GM12878 (cell line): Measurements from ENCODE around the gene PAF1. TPM values are rescaled to one million over a fixed set of nuclear protein-coding genes. Genes with fewer than 3 reads are reported as not detected.

Experiments
- ATAC-seq: fragments of 200-7000 bp; cut with Tn5 transposase; 3 replicates; pipeline ENCODE4 v1.9.1; 2020; ENCODE audit warnings: mild to moderate bottlenecking, moderate library complexity
- BruUV-seq: library from RNA; stranded (reverse); fragments of 400-500 nt; replicated peaks from 2 replicates; lab custom pipeline; 2021; lab: Mats Ljungman, UMichigan
- CTCF ChIA-PET: fragments of 300-600 bp; sonication (Branson Sonifier 250); formaldehyde crosslinking; extraction: SDS; loops from one replicate; lab custom pipeline; 2021; ENCODE audit warnings: inconsistent platforms; lab: Yijun Ruan, JAX
- POLR2A ChIA-PET: fragments of 350-600 bp; formaldehyde crosslinking; extraction: SDS; loops from one replicate; lab custom pipeline; 2021; ENCODE audit warnings: inconsistent platforms; lab: Charles Lee
- RAD21 ChIA-PET: fragments of 300-600 bp; sonication (Branson Sonifier 250); formaldehyde crosslinking; loops from one replicate; lab custom pipeline; 2023; ENCODE audit warnings: antibody characterized with exemption; ENCODE audit not compliant: unreplicated experiment; lab: Charles Lee
- SMC1A ChIA-PET: fragments of 300-600 bp; sonication (Branson Sonifier 250); formaldehyde crosslinking; loops from one replicate; lab custom pipeline; 2023; ENCODE audit not compliant: unreplicated experiment, uncharacterized antibody; lab: Charles Lee
- DNase-seq: peaks from one replicate; pipeline ENCODE4 v3.0.0-alpha.2; 2011; ENCODE audit warnings: low read depth, low spot score
- FAIRE-seq: peaks from 3 replicates; lab custom pipeline; 2011; peaks lifted over from hg19 to GRCh38; lab: Jason Lieb, UNC
- H2AFZ ChIP-seq: 2 replicates; pipeline ENCODE4 v1.6.0; 2011; ENCODE audit warnings: low read depth, low read length, control low read depth; ENCODE audit not compliant: control insufficient read depth
- H3K27ac ChIP-seq: 2 replicates; pipeline ENCODE4 v1.5.1; 2011; ENCODE audit warnings: control low read depth; ENCODE audit not compliant: control insufficient read depth, insufficient read depth
- H3K27me3 ChIP-seq, 2 experiments: replicated peaks in 1 of 2; 2 replicates each; pipeline versions ENCODE4 v1.6.0 to v1.6.1; 2011; ENCODE audit warnings: low read length in 1 of 2; ENCODE audit not compliant: control insufficient read depth in 2 of 2, insufficient read depth in 2 of 2
- H3K36me3 ChIP-seq, 2 experiments: 2 replicates each; pipeline ENCODE4 v1.5.1; 2011; ENCODE audit warnings: low read length in 1 of 2; ENCODE audit not compliant: control insufficient read depth in 2 of 2, insufficient read depth in 2 of 2
- H3K4me1 ChIP-seq: 2 replicates; pipeline ENCODE4 v1.6.1; 2011; ENCODE audit warnings: mild to moderate bottlenecking, low read length, moderate library complexity, mixed read lengths; ENCODE audit not compliant: control insufficient read depth, insufficient read depth
- H3K4me2 ChIP-seq: 2 replicates; pipeline ENCODE4 v1.6.0; 2011; ENCODE audit warnings: control low read depth; ENCODE audit not compliant: control insufficient read depth, insufficient read depth
- H3K4me3 ChIP-seq: fragments of 200-600 bp; sonication (generic); 2 replicates; pipeline ENCODE4 v1.5.1; 2016
- H3K79me2 ChIP-seq: 2 replicates; pipeline ENCODE4 v1.6.0; 2011; ENCODE audit warnings: low read length; ENCODE audit not compliant: control insufficient read depth, insufficient read depth
- H3K9ac ChIP-seq: 2 replicates; pipeline ENCODE4 v1.8.0; 2011; ENCODE audit warnings: low read length, control low read depth, mixed read lengths; ENCODE audit not compliant: control insufficient read depth, insufficient read depth
- H3K9me3 ChIP-seq: replicated peaks from 3 replicates; pipeline ENCODE4 v1.5.1; 2011; ENCODE audit warnings: mild to moderate bottlenecking, low read length; ENCODE audit not compliant: control insufficient read depth, insufficient read depth
- H4K20me1 ChIP-seq: 2 replicates; pipeline ENCODE4 v1.6.0; 2011; ENCODE audit not compliant: control insufficient read depth, insufficient read depth
- BACH1 ChIP-seq: fragments of 450-650 bp; IDR thresholded peaks from 2 replicates; pipeline ENCODE4 v1.6.1; 2017; ENCODE audit warnings: mild to moderate bottlenecking, borderline replicate concordance
- BHLHE40 ChIP-seq, 2 experiments: fragments of 450-650 bp in 1 of 2; IDR thresholded peaks; 2 replicates each; pipeline ENCODE4 v1.6.1; 2011 to 2017; ENCODE audit warnings: low read depth in 2 of 2, borderline replicate concordance in 1 of 2, improper control_type of control experiment in 1 of 2, low read length in 1 of 2, mild to moderate bottlenecking in 1 of 2
- CBFB ChIP-seq: IDR thresholded peaks from 2 replicates; pipeline ENCODE4 v1.6.1; 2016; ENCODE audit warnings: antibody characterized with exemption, low read depth
- DPF2 ChIP-seq: fragments of 450-650 bp; IDR thresholded peaks from 2 replicates; pipeline ENCODE4 v1.6.1; 2017; ENCODE audit warnings: mild to moderate bottlenecking
- EZH2 ChIP-seq: IDR thresholded peaks from 2 replicates; pipeline ENCODE4 v1.6.1; 2012; ENCODE audit warnings: low read depth, mild to moderate bottlenecking, control low read depth, inconsistent platforms, low read length, borderline replicate concordance; ENCODE audit not compliant: control insufficient read depth
- HDGF ChIP-seq: fragments of 450-650 bp; IDR thresholded peaks from 2 replicates; pipeline ENCODE4 v1.6.1; 2016; ENCODE audit warnings: antibody characterized with exemption
- IKZF2 ChIP-seq, 2 experiments: fragments of 450-650 bp; IDR thresholded peaks; 2 replicates each; pipeline ENCODE4 v1.6.1; 2017; ENCODE audit warnings: mild to moderate bottlenecking in 2 of 2, moderate library complexity in 2 of 2
- IRF4 ChIP-seq: IDR thresholded peaks from 2 replicates; pipeline ENCODE4 v1.6.1; 2011; ENCODE audit warnings: low read depth, low read length
- MEF2A ChIP-seq: IDR thresholded peaks from 2 replicates; pipeline ENCODE4 v1.6.1; 2011; ENCODE audit warnings: low read depth, mild to moderate bottlenecking, low read length, moderate library complexity; ENCODE audit not compliant: insufficient read depth
- MEF2B ChIP-seq: fragments of 450-650 bp; IDR thresholded peaks from 2 replicates; pipeline ENCODE4 v1.6.1; 2018; ENCODE audit warnings: mild to moderate bottlenecking, moderate library complexity; ENCODE audit not compliant: partially characterized antibody, poor library complexity, severe bottlenecking
- NFYA ChIP-seq: IDR thresholded peaks from 2 replicates; pipeline ENCODE4 v1.6.1; 2011; ENCODE audit warnings: low read depth, mild to moderate bottlenecking, low read length, improper control_type of control experiment, borderline replicate concordance
- POLR2A ChIP-seq: IDR thresholded peaks from 2 replicates; pipeline ENCODE4 v1.6.1; 2011; ENCODE audit warnings: low read depth, mild to moderate bottlenecking, low read length
- POLR2AphosphoS5 ChIP-seq: IDR thresholded peaks from 2 replicates; pipeline ENCODE4 v1.6.1; 2011; ENCODE audit warnings: mild to moderate bottlenecking, low read length, inconsistent platforms
- RBBP5 ChIP-seq: fragments of 200-600 bp; sonication (generic); conservative IDR thresholded peaks from 2 replicates; pipeline ENCODE4 v1.6.1; 2016
- TCF7 ChIP-seq: IDR thresholded peaks from 2 replicates; pipeline ENCODE4 v1.6.1; 2014; ENCODE audit warnings: antibody characterized with exemption, borderline replicate concordance
- WGBS: methylation state at CpG from one replicate; pipeline ENCODE4 v1.1.6; 2016; ENCODE audit warnings: low lambda C conversion rate; ENCODE audit not compliant: insufficient replicate concordance, insufficient coverage; ENCODE audit errors: missing lambda C conversion rate; 5-methylcytosine and 5-hydroxymethylcytosine counted together
- in situ Hi-C: fragments of 300-500 bp; cut with MboI; formaldehyde crosslinking; loops from 9 replicates; pipeline ENCODE4 v1.14.3; 2018; ENCODE audit warnings: mixed read lengths
- intact Hi-C: fragments of 100-400 bp; cut with micrococcal nuclease; formaldehyde crosslinking; loops from one replicate; pipeline ENCODE4 v1.14.2; 2022; ENCODE audit not compliant: unreplicated experiment
- polyA plus RNA-seq, 11 experiments: library from polyadenylated mRNA; depleted of rRNA in 4 of 11; unstranded in 6 of 11; stranded (reverse) in 5 of 11; fragments of >200 nt; fragmentation: Nextera tagmentation in 4 of 11; fragmentation: Illumina TruSeq in 1 of 11; extraction: Ambion mirVana in 4 of 11; extraction: Trizol in 1 of 11; gene quantifications; 1 replicate in 1 of 11; 2 replicates in 10 of 11; pipeline versions ENCODE4 v1.2.1 to v1.2.3, GENCODE V29; 2011 to 2016; ENCODE audit warnings: inconsistent platforms in 2 of 11, missing spikeins in 2 of 11, low read depth in 1 of 11
- total RNA-seq, 4 experiments: library from RNA; depleted of rRNA in 3 of 4; stranded (reverse); fragments of >200 nt in 3 of 4; fragmentation: Illumina TruSeq in 1 of 4; extraction: Trizol in 1 of 4; gene quantifications; 2 replicates each; pipeline versions ENCODE4 v1.2.1 to v1.2.3, GENCODE V29; 2013 to 2021
- TF ChIP-seq, protein P1 (sequence below): fragments of 450-650 bp; IDR thresholded peaks from 2 replicates; pipeline ENCODE4 v1.6.1; 2017; ENCODE audit warnings: low read depth, mild to moderate bottlenecking, moderate library complexity
- TF ChIP-seq, protein P2 (sequence below): IDR thresholded peaks from 2 replicates; pipeline ENCODE4 v1.6.1; 2011; ENCODE audit warnings: borderline replicate concordance, low read depth, mild to moderate bottlenecking, moderate library complexity, low read length; ENCODE audit not compliant: insufficient read depth, poor library complexity, severe bottlenecking
- TF ChIP-seq, protein P3 (sequence below): fragments of 450-650 bp; conservative IDR thresholded peaks from 2 replicates; pipeline ENCODE4 v1.6.1; 2017; ENCODE audit warnings: mild to moderate bottlenecking, moderate library complexity

The PAF1 gene
- total and polyA plus RNA-seq, 10 of the 15 experiments (the other 5 are each of a cell fraction or from before 2014, with no cell fraction given), result 1.7 to 45.8 (median 39.6) TPM

DNA sequence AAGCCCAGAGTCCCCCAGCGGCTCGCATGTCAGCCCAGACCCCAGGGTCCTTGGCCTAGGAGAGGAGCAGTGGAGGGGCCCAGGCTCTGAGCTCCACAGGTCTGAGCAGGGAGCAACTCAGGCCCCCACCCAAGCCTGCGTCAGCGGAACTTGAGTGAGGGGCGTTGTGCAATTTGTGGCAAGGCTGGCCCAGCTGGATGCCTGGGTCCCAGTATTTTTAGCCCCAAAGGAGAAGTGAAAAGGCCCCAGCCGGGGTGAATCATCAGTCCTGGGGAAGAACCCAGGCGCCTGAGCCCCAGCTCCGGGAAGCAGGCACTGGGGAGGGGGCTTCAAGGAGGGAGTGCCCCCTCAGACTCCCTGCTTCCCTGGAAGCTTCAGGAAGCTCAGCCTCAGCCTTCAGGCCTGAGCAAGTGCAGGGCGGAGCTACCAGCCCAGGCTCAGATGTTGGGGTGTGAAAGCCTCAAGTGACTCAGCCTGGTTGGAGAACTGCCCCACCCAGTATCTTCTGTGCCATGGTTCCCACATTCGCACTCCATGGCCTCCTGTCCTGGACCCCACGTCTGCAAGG lies 7.5 kb upstream of the PAF1 start:
- peaks cover 56% of the 10 kb centered on the region for H3K4me1 ChIP-seq
- TF ChIP-seq, protein P1, sequence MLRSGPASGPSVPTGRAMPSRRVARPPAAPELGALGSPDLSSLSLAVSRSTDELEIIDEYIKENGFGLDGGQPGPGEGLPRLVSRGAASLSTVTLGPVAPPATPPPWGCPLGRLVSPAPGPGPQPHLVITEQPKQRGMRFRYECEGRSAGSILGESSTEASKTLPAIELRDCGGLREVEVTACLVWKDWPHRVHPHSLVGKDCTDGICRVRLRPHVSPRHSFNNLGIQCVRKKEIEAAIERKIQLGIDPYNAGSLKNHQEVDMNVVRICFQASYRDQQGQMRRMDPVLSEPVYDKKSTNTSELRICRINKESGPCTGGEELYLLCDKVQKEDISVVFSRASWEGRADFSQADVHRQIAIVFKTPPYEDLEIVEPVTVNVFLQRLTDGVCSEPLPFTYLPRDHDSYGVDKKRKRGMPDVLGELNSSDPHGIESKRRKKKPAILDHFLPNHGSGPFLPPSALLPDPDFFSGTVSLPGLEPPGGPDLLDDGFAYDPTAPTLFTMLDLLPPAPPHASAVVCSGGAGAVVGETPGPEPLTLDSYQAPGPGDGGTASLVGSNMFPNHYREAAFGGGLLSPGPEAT, result peak; percentile 30; the same call in 1 of the 2 replicates
- TF ChIP-seq DPF2, result peak; percentile 71
- TF ChIP-seq EZH2, result no peak
- 0 out of 2 replicates have a peak, but pooled peaks have one; percentile 7 for TF ChIP-seq IRF4
- TF ChIP-seq POLR2AphosphoS5, result peak; percentile 27; the same call in 1 of the 2 replicates
- 0 out of 2 replicates have a peak, but pooled peaks have one; percentile 60 for TF ChIP-seq MEF2A
- TF ChIP-seq NFYA, result no peak
- no peak for TF ChIP-seq TCF7
- peak in 1 of 2 experiments; percentile 48; a peak in 1 of 4 replicates for TF ChIP-seq BHLHE40 (IDR thresholded peaks at IDR 0.05; ENCODE audit: borderline replicate concordance in 1 of 2, low read depth in 2 of 2, low read length in 1 of 2)
- peak; percentile 35 for TF ChIP-seq MEF2B
- TF ChIP-seq, protein P2, sequence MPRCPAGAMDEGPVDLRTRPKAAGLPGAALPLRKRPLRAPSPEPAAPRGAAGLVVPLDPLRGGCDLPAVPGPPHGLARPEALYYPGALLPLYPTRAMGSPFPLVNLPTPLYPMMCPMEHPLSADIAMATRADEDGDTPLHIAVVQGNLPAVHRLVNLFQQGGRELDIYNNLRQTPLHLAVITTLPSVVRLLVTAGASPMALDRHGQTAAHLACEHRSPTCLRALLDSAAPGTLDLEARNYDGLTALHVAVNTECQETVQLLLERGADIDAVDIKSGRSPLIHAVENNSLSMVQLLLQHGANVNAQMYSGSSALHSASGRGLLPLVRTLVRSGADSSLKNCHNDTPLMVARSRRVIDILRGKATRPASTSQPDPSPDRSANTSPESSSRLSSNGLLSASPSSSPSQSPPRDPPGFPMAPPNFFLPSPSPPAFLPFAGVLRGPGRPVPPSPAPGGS, result peak; percentile 32
- peak; percentile 28; the same call in 1 of the 2 replicates for TF ChIP-seq POLR2A
- TF ChIP-seq IKZF2 (IDR thresholded peaks at IDR 0.05), result peak; percentile 50 to 75; a peak in 3 of 4 replicates
- no peak; the same call in 1 of the 2 replicates for TF ChIP-seq HDGF
- TF ChIP-seq, protein P3, sequence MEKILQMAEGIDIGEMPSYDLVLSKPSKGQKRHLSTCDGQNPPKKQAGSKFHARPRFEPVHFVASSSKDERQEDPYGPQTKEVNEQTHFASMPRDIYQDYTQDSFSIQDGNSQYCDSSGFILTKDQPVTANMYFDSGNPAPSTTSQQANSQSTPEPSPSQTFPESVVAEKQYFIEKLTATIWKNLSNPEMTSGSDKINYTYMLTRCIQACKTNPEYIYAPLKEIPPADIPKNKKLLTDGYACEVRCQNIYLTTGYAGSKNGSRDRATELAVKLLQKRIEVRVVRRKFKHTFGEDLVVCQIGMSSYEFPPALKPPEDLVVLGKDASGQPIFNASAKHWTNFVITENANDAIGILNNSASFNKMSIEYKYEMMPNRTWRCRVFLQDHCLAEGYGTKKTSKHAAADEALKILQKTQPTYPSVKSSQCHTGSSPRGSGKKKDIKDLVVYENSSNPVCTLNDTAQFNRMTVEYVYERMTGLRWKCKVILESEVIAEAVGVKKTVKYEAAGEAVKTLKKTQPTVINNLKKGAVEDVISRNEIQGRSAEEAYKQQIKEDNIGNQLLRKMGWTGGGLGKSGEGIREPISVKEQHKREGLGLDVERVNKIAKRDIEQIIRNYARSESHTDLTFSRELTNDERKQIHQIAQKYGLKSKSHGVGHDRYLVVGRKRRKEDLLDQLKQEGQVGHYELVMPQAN, result peak; percentile 35; the same call in 1 of the 2 replicates
- TF ChIP-seq RBBP5, result no peak
- 0 out of 2 replicates have a peak, but pooled peaks have one; percentile 26 for TF ChIP-seq CBFB
- 0 out of 2 replicates have a peak, but pooled peaks have one; percentile 38 for TF ChIP-seq BACH1

More for the DNA sequence above, 7.5 kb upstream of the PAF1 start:
- peak overlapping the region; percentile 99 for H3K27ac ChIP-seq
- peak overlapping the region; percentile 83 for H3K9ac ChIP-seq
- DNase-seq (no peak), FAIRE-seq (peak; percentile 56), ATAC-seq (peak; percentile 35)
- peaks cover 0 to 15% of the 10 kb centered on the region in 2 experiments; a peak in 3 of 4 replicates for H3K36me3 ChIP-seq
- no peaks in the 10 kb centered on the region for H3K9me3 ChIP-seq
- ChIA-PET CTCF (interaction anchor here (0.8 to 7.4 kb wide), 17 partner anchors 8 to 422 kb away, joined by 3 to 218 read pairs (median 4); partner anchors contain the start of genes DLL3, EID2B, PAK4 and PLEKHG2), SMC1A (interaction anchor here (0.6 to 8.7 kb wide), 12 partner anchors 8 to 302 kb away, joined by 3 to 146 read pairs (median 4); partner anchors contain the start of genes DLL3, PLEKHG2, RPS16 and SAMD4B), POLR2A (interaction anchor here (0.5 to 3.3 kb wide), 7 partner anchors 9 to 161 kb away, joined by 3 to 40 read pairs (median 9); partner anchors contain the start of genes GMFG, PLEKHG2, RPS16 and SAMD4B), RAD21 (interaction anchor here (0.9 to 6.7 kb wide), 12 partner anchors 9 to 274 kb away, joined by 3 to 159 read pairs (median 4); partner anchors contain the start of genes PLEKHG2, RPS16, SAMD4B and ZFP36)
- H3K27me3 ChIP-seq, result no peaks in the 10 kb centered on the region
- no peak overlapping the region for H2AFZ ChIP-seq
- in situ Hi-C loops, result no loop called here
- H4K20me1 ChIP-seq, result no peaks in the 10 kb centered on the region
- intact Hi-C loops, result no loop called here
- H3K4me2 ChIP-seq, result peak overlapping the region; percentile 94
- H3K4me3 ChIP-seq, result peak overlapping the region; percentile 26
- TSS peak; percentile 24 for BruUV-seq
- WGBS, result 18% methylated on average over 11 of the region's 11 CpGs
- H3K79me2 ChIP-seq, result peaks cover 18% of the 10 kb centered on the region
